Endodermal cell (in vitro differentiated cells): ENCODE data around the gene SERPINE3. TPM values are rescaled to one million over a fixed set of nuclear protein-coding genes. Genes with fewer than 3 reads are reported as not detected.
A peak's percentile ranks its signal among the peaks of the same experiment; 100 is the strongest.

Source experiments
- DNase-seq: peaks from one replicate; pipeline ENCODE4 v3.0.0-alpha.2; 2017
- H3K27ac ChIP-seq: 2 replicates; pipeline ENCODE4 v1.5.1; 2013; ENCODE audit warnings: mild to moderate bottlenecking, low read depth, low read length, moderate library complexity
- H3K27me3 ChIP-seq: 2 replicates; pipeline ENCODE4 v1.6.1; 2013; ENCODE audit warnings: mild to moderate bottlenecking, low read length, moderate library complexity; ENCODE audit not compliant: insufficient read depth, control insufficient read depth, poor library complexity, severe bottlenecking
- H3K36me3 ChIP-seq: 2 replicates; pipeline ENCODE4 v1.7.0; 2013; ENCODE audit warnings: mild to moderate bottlenecking, low read length, moderate library complexity; ENCODE audit not compliant: control insufficient read depth, insufficient read depth
- H3K4me1 ChIP-seq: one replicate; pipeline ENCODE4 v1.7.0; 2013; ENCODE audit warnings: low read length; ENCODE audit not compliant: control insufficient read depth, insufficient read depth
- H3K4me3 ChIP-seq: 2 replicates; pipeline ENCODE4 v1.5.1; 2013; ENCODE audit warnings: mild to moderate bottlenecking, low read length, moderate library complexity
- H3K9ac ChIP-seq: 2 replicates; pipeline ENCODE4 v1.6.1; 2013; ENCODE audit warnings: mild to moderate bottlenecking, low read length, moderate library complexity; ENCODE audit not compliant: poor library complexity, severe bottlenecking; ENCODE audit errors: extremely low read depth
- H3K9me3 ChIP-seq: 2 replicates; pipeline ENCODE4 v1.6.1; 2013; ENCODE audit warnings: mild to moderate bottlenecking, low read length, moderate library complexity; ENCODE audit not compliant: control insufficient read depth
- H3K27ac Mint-ChIP-seq: 2 replicates; pipeline ENCODE4 v1.8.0; 2020; ENCODE audit warnings: mixed read lengths
- H3K27me3 Mint-ChIP-seq: 2 replicates; pipeline ENCODE4 v1.8.0; 2021; ENCODE audit warnings: mild to moderate bottlenecking, mixed read lengths; ENCODE audit not compliant: insufficient read depth
- H3K36me3 Mint-ChIP-seq: 2 replicates; pipeline ENCODE4 v1.8.0; 2020; ENCODE audit warnings: low read depth, mixed read lengths
- H3K4me1 Mint-ChIP-seq: 2 replicates; pipeline ENCODE4 v1.8.0; 2020; ENCODE audit warnings: mixed read lengths
- H3K4me3 Mint-ChIP-seq: 2 replicates; pipeline ENCODE4 v1.8.0; 2020; ENCODE audit warnings: mild to moderate bottlenecking, moderate library complexity, mixed read lengths
- H3K9me3 Mint-ChIP-seq: 2 replicates; pipeline ENCODE4 v1.8.0; 2020; ENCODE audit warnings: mild to moderate bottlenecking, mixed read lengths
- CTCF ChIP-seq: fragments of 200-600 bp; sonication (generic); conservative IDR thresholded peaks from 2 replicates; pipeline ENCODE4 v1.5.0; 2021; ENCODE audit warnings: antibody characterized with exemption, mild to moderate bottlenecking
- WGBS, 2 experiments: methylation state at CpG; one replicate each; pipeline versions ENCODE4 v1.1.5 to v1.1.7; 2013; ENCODE audit warnings: missing lambda C conversion rate in 2 of 2, mixed read lengths in 1 of 2; ENCODE audit not compliant: insufficient coverage in 1 of 2, insufficient read length in 1 of 2; 5-methylcytosine and 5-hydroxymethylcytosine counted together
- total RNA-seq, 2 donors: library from RNA; stranded (reverse); fragmentation: NEBNext Ultra II Directional in 1 of 2; extraction: Animal tissue kit (Norgen Biotek cat#: 25700) in 1 of 2; gene quantifications; 2 replicates in 1 of 2; 3 replicates in 1 of 2; pipeline ENCODE4 v1.2.1, GENCODE V29; 2021

The SERPINE3 gene
- total RNA-seq, 2 donors from 2014 or later = 0.89 TPM; not detected in 1

GRCh38 chr13:51364404-51365008 lies 25.0 kb downstream of the SERPINE3 start:
- peak overlapping the region; percentile 62 for H3K27ac Mint-ChIP-seq
- no peaks in the 10 kb centered on the region for H3K27me3 Mint-ChIP-seq
- peaks cover 33% of the 10 kb centered on the region for H3K36me3 Mint-ChIP-seq
- no peaks in the 10 kb centered on the region for H3K9me3 ChIP-seq
- DNase-seq = no peak
- H3K9ac ChIP-seq = no peak overlapping the region
- H3K9me3 Mint-ChIP-seq = no peaks in the 10 kb centered on the region
- no peak overlapping the region for H3K4me3 ChIP-seq
- no peak overlapping the region for H3K4me3 Mint-ChIP-seq
- no peak overlapping the region for H3K27ac ChIP-seq
- no peaks in the 10 kb centered on the region for H3K4me1 Mint-ChIP-seq
- no peak for TF ChIP-seq CTCF
- no peaks in the 10 kb centered on the region for H3K27me3 ChIP-seq
- H3K36me3 ChIP-seq = peaks cover 94% of the 10 kb centered on the region
- no peaks in the 10 kb centered on the region for H3K4me1 ChIP-seq
- WGBS, 2 experiments = 80 to 90% methylated on average over 1 to 2 of the region's 3 CpGs

- Histone ChIP-seq H3K4me3 (no peak overlapping the region), H3K4me1 (peaks cover 5% of the 10 kb centered on the region), H3K27ac (no peak overlapping the region), H3K9me3 (no peaks in the 10 kb centered on the region), H3K36me3 (peaks cover 93% of the 10 kb centered on the region), H3K9ac (no peak overlapping the region), H3K27me3 (no peaks in the 10 kb centered on the region)
- Mint-ChIP-seq H3K27ac (peak overlapping the region; percentile 5), H3K4me3 (no peak overlapping the region), H3K27me3 (no peaks in the 10 kb centered on the region), H3K9me3 (no peaks in the 10 kb centered on the region), H3K36me3 (peaks cover 29% of the 10 kb centered on the region), H3K4me1 (no peaks in the 10 kb centered on the region)
- WGBS, 2 experiments = 93 to 97% methylated on average over 2 of the region's 2 CpGs
- no peak for DNase-seq
- no peak for TF ChIP-seq CTCF
Observed at GRCh38 chr13:51370116-51370515, 30.6 kb downstream of the SERPINE3 start.

- H3K27ac Mint-ChIP-seq = no peak overlapping the region
- H3K4me1 Mint-ChIP-seq = no peaks in the 10 kb centered on the region
- Histone ChIP-seq H3K27me3 (no peaks in the 10 kb centered on the region), H3K27ac (no peak overlapping the region), H3K4me1 (peaks cover 5% of the 10 kb centered on the region), H3K36me3 (peaks cover 93% of the 10 kb centered on the region), H3K9ac (no peak overlapping the region), H3K4me3 (no peak overlapping the region), H3K9me3 (no peaks in the 10 kb centered on the region)
- H3K36me3 Mint-ChIP-seq = peaks cover 34% of the 10 kb centered on the region
- no peak for TF ChIP-seq CTCF
- H3K27me3 Mint-ChIP-seq = no peaks in the 10 kb centered on the region
- no peak for DNase-seq
- no peaks in the 10 kb centered on the region for H3K9me3 Mint-ChIP-seq
- no peak overlapping the region for H3K4me3 Mint-ChIP-seq
- WGBS, 2 experiments = 96% methylated on average over 2 of the region's 2 CpGs; no CpG with 5 or more reads in 1 of the 2 experiments
Observed at GRCh38 chr13:51370811-51371210, 31.3 kb downstream of the SERPINE3 start.
